Liver (tissue), 9 donors: ENCODE data around the gene SNRK. TPM values are rescaled to one million over a fixed set of nuclear protein-coding genes. Genes with fewer than 3 reads are reported as not detected.

Experiments used
- DNase-seq: peaks from one replicate; pipeline ENCODE4 v3.0.0-alpha.2; 2017; ENCODE audit warnings: low spot score
- H3K27ac ChIP-seq, 2 donors: one replicate each; pipeline ENCODE4 v1.7.0; 2013; ENCODE audit warnings: inconsistent platforms in 2 of 2, low read length in 2 of 2, control low read depth in 1 of 2, low read depth in 1 of 2, mild to moderate bottlenecking in 1 of 2
- H3K27me3 ChIP-seq, 4 donors: one replicate each; pipeline versions ENCODE4 v1.6.1 to v1.7.0; 2013; ENCODE audit warnings: low read length in 3 of 4, inconsistent platforms in 1 of 4, mild to moderate bottlenecking in 1 of 4, moderate library complexity in 1 of 4; ENCODE audit not compliant: control insufficient read depth in 4 of 4, insufficient read depth in 4 of 4
- H3K36me3 ChIP-seq, 4 donors: one replicate each; pipeline versions ENCODE4 v1.6.1 to v1.7.0; 2013; ENCODE audit warnings: low read length in 3 of 4, mild to moderate bottlenecking in 3 of 4, low read depth in 1 of 4, moderate library complexity in 1 of 4; ENCODE audit not compliant: control insufficient read depth in 4 of 4, insufficient read depth in 3 of 4
- H3K4me1 ChIP-seq, 4 donors: one replicate each; pipeline versions ENCODE4 v1.6.1 to v1.7.0; 2013; ENCODE audit warnings: low read length in 3 of 4, mild to moderate bottlenecking in 3 of 4, moderate library complexity in 1 of 4; ENCODE audit not compliant: control insufficient read depth in 4 of 4, insufficient read depth in 4 of 4
- H3K4me3 ChIP-seq, 3 donors: one replicate each; pipeline versions ENCODE4 v1.6.1 to v1.7.0; 2013; ENCODE audit warnings: low read length in 3 of 3, control low read depth in 1 of 3, low read depth in 1 of 3, mild to moderate bottlenecking in 1 of 3
- H3K9ac ChIP-seq, 2 donors: one replicate each; pipeline ENCODE4 v1.7.0; 2013; ENCODE audit warnings: low read length in 2 of 2, mild to moderate bottlenecking in 2 of 2, moderate library complexity in 2 of 2, control low read depth in 1 of 2, low read depth in 1 of 2
- H3K9me3 ChIP-seq, 4 donors: one replicate each; pipeline versions ENCODE4 v1.6.1 to v1.7.0; 2013; ENCODE audit warnings: low read length in 3 of 4; ENCODE audit not compliant: control insufficient read depth in 4 of 4
- EGR1 ChIP-seq, 2 donors: IDR thresholded peaks; 2 replicates each; pipeline ENCODE4 v1.6.1; 2016 to 2018; ENCODE audit warnings: antibody characterized with exemption in 2 of 2, low read depth in 2 of 2
- GABPA ChIP-seq, 2 donors: IDR thresholded peaks in 1 of 2; conservative IDR thresholded peaks in 1 of 2; 2 replicates each; pipeline ENCODE4 v1.6.1; 2016; ENCODE audit warnings: antibody characterized with exemption in 2 of 2, mild to moderate bottlenecking in 1 of 2, moderate library complexity in 1 of 2
- HNF4A ChIP-seq, 2 donors: conservative IDR thresholded peaks; 2 replicates each; pipeline ENCODE4 v1.6.1; 2016; ENCODE audit warnings: antibody characterized with exemption in 2 of 2, mild to moderate bottlenecking in 2 of 2
- HNF4G ChIP-seq: IDR thresholded peaks from 2 replicates; pipeline ENCODE4 v1.6.1; 2016; ENCODE audit warnings: antibody characterized with exemption
- JUND ChIP-seq, 2 donors: IDR thresholded peaks; 2 replicates each; pipeline ENCODE4 v1.6.1; 2016; ENCODE audit warnings: antibody characterized with exemption in 2 of 2
- RAD21 ChIP-seq, 2 donors: IDR thresholded peaks; 2 replicates each; pipeline ENCODE4 v1.6.1; 2016; ENCODE audit warnings: antibody characterized with exemption in 2 of 2, mild to moderate bottlenecking in 2 of 2
- RXRA ChIP-seq, 2 donors: IDR thresholded peaks; 2 replicates each; pipeline ENCODE4 v1.6.1; 2017 to 2018; ENCODE audit warnings: antibody characterized with exemption in 2 of 2, mild to moderate bottlenecking in 1 of 2
- SP1 ChIP-seq: IDR thresholded peaks from 2 replicates; pipeline ENCODE4 v1.6.1; 2018; ENCODE audit warnings: antibody characterized with exemption, mild to moderate bottlenecking
- TAF1 ChIP-seq: conservative IDR thresholded peaks from 2 replicates; pipeline ENCODE4 v1.6.1; 2016; ENCODE audit warnings: antibody characterized with exemption, mild to moderate bottlenecking
- YY1 ChIP-seq: IDR thresholded peaks from 2 replicates; pipeline ENCODE4 v1.6.1; 2016; ENCODE audit warnings: antibody characterized with exemption, mild to moderate bottlenecking
- WGBS: extraction: QIAGEN DNeasy Blood & Tissue Kit; methylation state at CpG from one replicate; pipeline ENCODE4 v1.1.7; 2013; 5-methylcytosine and 5-hydroxymethylcytosine counted together
- polyA plus RNA-seq, 2 donors: library from polyadenylated mRNA; stranded (reverse) in 1 of 2; unstranded in 1 of 2; fragments of 200-250 nt in 1 of 2; fragments of >200 nt in 1 of 2; fragmentation: Nextera tagmentation in 1 of 2; extraction: Ambion mirVana in 1 of 2; gene quantifications; one replicate each; pipeline versions ENCODE4 v1.2.1 to v1.2.3, GENCODE V29; 2013 to 2015
- total RNA-seq, 2 donors: library from RNA; depleted of rRNA; stranded (reverse); fragments of >200 nt; gene quantifications; one replicate each; pipeline ENCODE4 v1.2.3, GENCODE V29; 2014
- TF ChIP-seq, protein P1 (sequence below): fragments of 150-350 bp; IDR thresholded peaks from 2 replicates; pipeline ENCODE4 v1.5.1; 2017; ENCODE audit warnings: improper control_type of control experiment, low read depth, low read length; ENCODE audit not compliant: missing input control
- TF ChIP-seq, protein P2 (sequence below): IDR thresholded peaks from 2 replicates; pipeline ENCODE4 v1.6.1; 2016; ENCODE audit warnings: antibody characterized with exemption
- TF ChIP-seq, protein P3 (sequence below): IDR thresholded peaks from 2 replicates; pipeline ENCODE4 v1.6.1; 2016; ENCODE audit warnings: antibody characterized with exemption
- donor health status: healthy.
- donor health status: healthy.
- donor health status: healthy.
- donor health status: healthy.
- donor health status: healthy.

Gene SNRK
- total and polyA plus RNA-seq, 4 donors = 5.8 to 28.5 (median 14.6) TPM

DNA sequence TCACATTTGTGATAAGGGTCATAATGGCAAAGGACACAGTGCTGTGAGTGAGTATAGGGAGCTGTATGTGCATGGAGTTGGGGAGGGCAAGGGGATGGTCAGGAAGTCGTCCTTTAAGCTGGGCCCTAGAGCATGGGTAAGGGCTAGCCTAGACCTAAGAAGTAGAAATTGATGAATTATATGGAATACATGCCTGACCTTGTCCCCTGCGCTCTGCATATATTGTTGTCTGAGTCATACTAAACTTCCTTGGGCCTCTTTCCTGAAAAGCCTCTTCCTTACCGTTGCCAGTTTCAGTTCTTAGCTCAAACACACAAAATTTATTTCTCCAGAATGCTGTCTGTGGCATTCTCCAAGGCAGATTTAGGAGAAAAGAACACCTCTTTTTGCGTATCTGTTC lies 4.6 kb downstream of the SNRK start (continued):
- TF ChIP-seq, protein P1, sequence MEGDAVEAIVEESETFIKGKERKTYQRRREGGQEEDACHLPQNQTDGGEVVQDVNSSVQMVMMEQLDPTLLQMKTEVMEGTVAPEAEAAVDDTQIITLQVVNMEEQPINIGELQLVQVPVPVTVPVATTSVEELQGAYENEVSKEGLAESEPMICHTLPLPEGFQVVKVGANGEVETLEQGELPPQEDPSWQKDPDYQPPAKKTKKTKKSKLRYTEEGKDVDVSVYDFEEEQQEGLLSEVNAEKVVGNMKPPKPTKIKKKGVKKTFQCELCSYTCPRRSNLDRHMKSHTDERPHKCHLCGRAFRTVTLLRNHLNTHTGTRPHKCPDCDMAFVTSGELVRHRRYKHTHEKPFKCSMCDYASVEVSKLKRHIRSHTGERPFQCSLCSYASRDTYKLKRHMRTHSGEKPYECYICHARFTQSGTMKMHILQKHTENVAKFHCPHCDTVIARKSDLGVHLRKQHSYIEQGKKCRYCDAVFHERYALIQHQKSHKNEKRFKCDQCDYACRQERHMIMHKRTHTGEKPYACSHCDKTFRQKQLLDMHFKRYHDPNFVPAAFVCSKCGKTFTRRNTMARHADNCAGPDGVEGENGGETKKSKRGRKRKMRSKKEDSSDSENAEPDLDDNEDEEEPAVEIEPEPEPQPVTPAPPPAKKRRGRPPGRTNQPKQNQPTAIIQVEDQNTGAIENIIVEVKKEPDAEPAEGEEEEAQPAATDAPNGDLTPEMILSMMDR = no peak
- TF ChIP-seq SP1 (no peak), RXRA (IDR thresholded peaks at IDR 0.05) (no peak), JUND (IDR thresholded peaks at IDR 0.05) (no peak), YY1 (no peak), HNF4A (conservative IDR thresholded peaks at IDR 0.05) (no peak), EGR1 (IDR thresholded peaks at IDR 0.05; ENCODE audit: low read depth in 2 of 2) (no peak), HNF4G (no peak)

DNA sequence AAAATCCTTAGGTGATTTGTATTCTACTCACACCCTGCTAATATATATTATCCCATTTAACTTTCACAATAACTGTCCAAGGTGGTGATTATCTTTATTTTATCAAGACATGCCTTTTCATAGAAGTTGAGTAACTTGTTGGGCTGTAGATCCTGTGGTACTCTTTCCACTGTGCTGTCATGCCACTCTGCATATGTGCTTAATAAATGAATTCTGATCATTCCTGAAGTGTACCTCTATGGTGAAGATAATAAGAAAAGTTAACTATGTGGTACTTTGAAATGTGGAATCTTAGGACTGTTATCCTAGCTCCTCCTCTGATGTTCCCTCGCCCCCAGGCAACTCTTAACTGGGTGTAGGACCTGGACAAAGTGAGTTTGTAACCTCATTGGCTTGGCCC lies 5.2 kb downstream of the SNRK start:
- H3K27ac ChIP-seq = no peak overlapping the region
- no peaks in the 10 kb centered on the region for H3K27me3 ChIP-seq
- H3K4me1 ChIP-seq = peaks cover 4 to 63% (median 41%) of the 10 kb centered on the region in 4 donors
- H3K9me3 ChIP-seq = no peaks in the 10 kb centered on the region
- H3K9ac ChIP-seq = no peak overlapping the region
- no peaks in the 10 kb centered on the region for H3K36me3 ChIP-seq
- TF ChIP-seq RAD21 (IDR thresholded peaks at IDR 0.05) (no peak), GABPA (IDR thresholded peaks at IDR 0.05 in 1 of 2, conservative IDR thresholded peaks at IDR 0.05 in 1 of 2) (no peak), YY1 (no peak), JUND (IDR thresholded peaks at IDR 0.05) (no peak), HNF4A (conservative IDR thresholded peaks at IDR 0.05) (no peak), TAF1 (no peak), EGR1 (IDR thresholded peaks at IDR 0.05; ENCODE audit: low read depth in 2 of 2) (no peak), HNF4G (no peak), RXRA (IDR thresholded peaks at IDR 0.05) (no peak)
- TF ChIP-seq, protein P1 = no peak
- TF ChIP-seq, protein P2, sequence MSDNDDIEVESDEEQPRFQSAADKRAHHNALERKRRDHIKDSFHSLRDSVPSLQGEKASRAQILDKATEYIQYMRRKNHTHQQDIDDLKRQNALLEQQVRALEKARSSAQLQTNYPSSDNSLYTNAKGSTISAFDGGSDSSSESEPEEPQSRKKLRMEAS = no peak
- TF ChIP-seq, protein P3, sequence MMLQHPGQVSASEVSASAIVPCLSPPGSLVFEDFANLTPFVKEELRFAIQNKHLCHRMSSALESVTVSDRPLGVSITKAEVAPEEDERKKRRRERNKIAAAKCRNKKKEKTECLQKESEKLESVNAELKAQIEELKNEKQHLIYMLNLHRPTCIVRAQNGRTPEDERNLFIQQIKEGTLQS = no peak
- H3K4me3 ChIP-seq = no peak overlapping the region
- 87% methylated on average over 1 of the region's 1 CpG for WGBS
- no peak for DNase-seq

DNA sequence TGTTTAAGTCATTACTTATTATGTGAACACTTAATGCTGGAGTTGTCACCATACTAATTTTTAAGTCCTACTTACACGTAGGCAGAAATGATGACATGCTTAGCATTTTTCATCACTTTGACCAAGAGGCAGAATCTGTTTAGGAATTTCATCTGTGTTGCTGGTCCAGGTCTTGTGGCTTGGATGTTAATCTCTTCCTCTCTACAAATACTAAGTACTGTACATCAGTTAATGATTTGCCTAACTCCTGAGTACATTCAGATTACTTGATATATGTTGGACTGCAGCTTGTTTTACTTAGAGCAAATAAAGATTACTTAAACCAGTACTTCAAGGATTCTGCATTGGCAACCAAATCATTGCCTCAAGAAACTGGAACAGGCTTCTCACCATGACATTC lies 8.6 kb downstream of the SNRK start:
- peak overlapping the region in 1 of 2 donors; percentile 14 for H3K27ac ChIP-seq
- TF ChIP-seq, protein P3 = no peak
- TF ChIP-seq, protein P1 = no peak
- TF ChIP-seq RAD21 (IDR thresholded peaks at IDR 0.05) (no peak), HNF4G (no peak), RXRA (IDR thresholded peaks at IDR 0.05) (no peak), JUND (IDR thresholded peaks at IDR 0.05) (no peak)
- H3K36me3 ChIP-seq = no peaks in the 10 kb centered on the region
- 40% methylated on average over 1 of the region's 1 CpG for WGBS
- H3K9me3 ChIP-seq = no peaks in the 10 kb centered on the region
- no peak for DNase-seq
- H3K4me1 ChIP-seq = peaks cover 4 to 58% (median 48%) of the 10 kb centered on the region in 4 donors
- no peak overlapping the region for H3K9ac ChIP-seq
- no peak overlapping the region for H3K4me3 ChIP-seq
- H3K27me3 ChIP-seq = no peaks in the 10 kb centered on the region
